H1 (cell line): Measurements from ENCODE around the gene SFXN1. TPM values are rescaled to one million over a fixed set of nuclear protein-coding genes. Genes with fewer than 3 reads are reported as not detected.

Experiments
- CTCF ChIA-PET: fragments of 300-600 bp; sonication (Branson Sonifier 250); formaldehyde crosslinking; loops from one replicate; lab custom pipeline; 2021; ENCODE audit not compliant: partially characterized antibody; lab: Charles Lee
- POLR2A ChIA-PET: fragments of 300-600 bp; sonication (Branson Sonifier 250); formaldehyde crosslinking; loops from one replicate; lab custom pipeline; 2021; ENCODE audit warnings: inconsistent platforms; ENCODE audit not compliant: partially characterized antibody; lab: Charles Lee
- DNase-seq, 2 experiments: peaks; one replicate each; pipeline versions ENCODE4 v3.0.0 to v3.0.0-alpha.2; 2010 to 2022; ENCODE audit warnings: low spot score in 2 of 2, low read depth in 1 of 2, mixed read lengths in 1 of 2
- FAIRE-seq: peaks from 2 replicates; lab custom pipeline; 2011; peaks lifted over from hg19 to GRCh38; lab: Jason Lieb, UNC
- H2AFZ ChIP-seq: 2 replicates; pipeline ENCODE4 v1.8.1; 2012; ENCODE audit warnings: low read length, inconsistent platforms
- H2AK5ac ChIP-seq: 2 replicates; pipeline ENCODE4 v1.6.1; 2013; ENCODE audit warnings: low read depth, low read length
- H2BK120ac ChIP-seq: replicated peaks from 2 replicates; pipeline ENCODE3; 2013; ENCODE audit warnings: low read depth, low read length, inconsistent platforms
- H2BK12ac ChIP-seq: 2 replicates; pipeline ENCODE4 v1.6.1; 2013; ENCODE audit warnings: low read depth, low read length
- H2BK15ac ChIP-seq: 2 replicates; pipeline ENCODE4 v1.6.1; 2013; ENCODE audit warnings: low read length
- H2BK20ac ChIP-seq: 2 replicates; pipeline ENCODE4 v1.6.1; 2013; ENCODE audit warnings: low read length
- H2BK5ac ChIP-seq: 2 replicates; pipeline ENCODE4 v1.6.1; 2013; ENCODE audit warnings: low read depth, low read length
- H3K14ac ChIP-seq: 2 replicates; pipeline ENCODE4 v1.6.1; 2013; ENCODE audit warnings: inconsistent platforms; ENCODE audit not compliant: insufficient read length
- H3K18ac ChIP-seq: 2 replicates; pipeline ENCODE4 v1.6.1; 2013; ENCODE audit warnings: low read length; ENCODE audit errors: extremely low read depth
- H3K23ac ChIP-seq: 2 replicates; pipeline ENCODE4 v1.6.1; 2013; ENCODE audit warnings: inconsistent platforms; ENCODE audit not compliant: insufficient read length
- H3K23me2 ChIP-seq: 2 replicates; pipeline ENCODE4 v1.6.1; 2013; ENCODE audit warnings: low read depth, low read length
- H3K27ac ChIP-seq: 2 replicates; pipeline ENCODE4 v1.6.1; 2011; ENCODE audit warnings: low read depth, low read length, inconsistent platforms
- H3K27me3 ChIP-seq, 4 experiments: replicated peaks in 1 of 4; 1 replicate in 1 of 4; 2 replicates in 3 of 4; pipeline versions ENCODE4 v1.6.1 to v1.8.1; 2011 to 2013; ENCODE audit warnings: low read length in 3 of 4, mild to moderate bottlenecking in 3 of 4, inconsistent platforms in 2 of 4, mixed read lengths in 2 of 4, moderate library complexity in 1 of 4; ENCODE audit not compliant: control insufficient read depth in 3 of 4, insufficient read depth in 3 of 4; ENCODE audit errors: extremely low read depth in 1 of 4
- H3K36me3 ChIP-seq, 4 experiments: 2 replicates each; pipeline versions ENCODE4 v1.6.1 to v1.8.1; 2011 to 2013; ENCODE audit warnings: mild to moderate bottlenecking in 4 of 4, low read length in 3 of 4, moderate library complexity in 2 of 4, control low read depth in 1 of 4, inconsistent platforms in 1 of 4; ENCODE audit not compliant: insufficient read depth in 4 of 4, control insufficient read depth in 2 of 4
- H3K4ac ChIP-seq: replicated peaks from 2 replicates; pipeline ENCODE3; 2013; ENCODE audit warnings: low read length, low read depth, mixed read lengths, inconsistent platforms; ENCODE audit not compliant: insufficient read length
- H3K4me1 ChIP-seq, 4 experiments: replicated peaks in 1 of 4; 1 replicate in 1 of 4; 2 replicates in 3 of 4; pipeline versions ENCODE4 v1.6.1 to v1.8.1; 2011 to 2013; ENCODE audit warnings: low read length in 3 of 4, inconsistent platforms in 2 of 4, mixed read lengths in 1 of 4; ENCODE audit not compliant: insufficient read depth in 4 of 4, control insufficient read depth in 3 of 4
- H3K4me2 ChIP-seq, 2 experiments: 2 replicates each; pipeline versions ENCODE4 v1.6.1 to v1.8.1; 2011 to 2013; ENCODE audit warnings: low read depth in 2 of 2, low read length in 2 of 2, control low read depth in 1 of 2, inconsistent platforms in 1 of 2, mild to moderate bottlenecking in 1 of 2; ENCODE audit not compliant: insufficient read depth in 1 of 2
- H3K4me3 ChIP-seq, 4 experiments: fragments of 200-600, 300-600 bp in 1 of 4; sonication (generic), shearing (Covaris generic), sonication (Bioruptor Twin) in 1 of 4; 2 replicates each; pipeline versions ENCODE4 v1.5.1 to v1.8.1; 2011 to 2016; ENCODE audit warnings: low read length in 4 of 4, low read depth in 3 of 4, control low read depth in 2 of 4, inconsistent platforms in 2 of 4, mild to moderate bottlenecking in 2 of 4, mixed read lengths in 1 of 4, moderate library complexity in 1 of 4; ENCODE audit not compliant: insufficient read depth in 2 of 4; ENCODE audit errors: extremely low read depth in 1 of 4
- H3K56ac ChIP-seq: replicated peaks from 2 replicates; pipeline ENCODE3; 2013; ENCODE audit warnings: low read depth, mild to moderate bottlenecking, mixed read lengths, low read length, inconsistent platforms; ENCODE audit not compliant: insufficient read length
- H3K79me1 ChIP-seq: 2 replicates; pipeline ENCODE4 v1.6.1; 2013; ENCODE audit warnings: low read depth, low read length, control low read depth
- H3K79me2 ChIP-seq, 2 experiments: 2 replicates each; pipeline versions ENCODE4 v1.6.1 to v1.8.1; 2012 to 2013; ENCODE audit warnings: low read length in 2 of 2, mild to moderate bottlenecking in 2 of 2, inconsistent platforms in 1 of 2; ENCODE audit not compliant: insufficient read depth in 2 of 2, control insufficient read depth in 1 of 2
- H3K9ac ChIP-seq, 4 experiments: replicated peaks in 1 of 4; 1 replicate in 1 of 4; 2 replicates in 3 of 4; pipeline versions ENCODE4 v1.6.1 to v1.8.1; 2011 to 2013; ENCODE audit warnings: low read depth in 3 of 4, low read length in 3 of 4, control low read depth in 2 of 4, mild to moderate bottlenecking in 2 of 4, moderate library complexity in 2 of 4, inconsistent platforms in 1 of 4; ENCODE audit errors: extremely low read depth in 1 of 4
- H3K9me3 ChIP-seq, 2 experiments: 2 replicates each; pipeline versions ENCODE4 v1.6.1 to v1.8.1; 2012 to 2013; ENCODE audit warnings: mild to moderate bottlenecking in 2 of 2, moderate library complexity in 2 of 2, control low read depth in 1 of 2, inconsistent platforms in 1 of 2, low read depth in 1 of 2, low read length in 1 of 2, mixed read lengths in 1 of 2; ENCODE audit not compliant: insufficient read depth in 2 of 2
- H4K20me1 ChIP-seq, 2 experiments: replicated peaks in 1 of 2; 2 replicates each; pipeline versions ENCODE3 to v1.8.1; 2011 to 2013; ENCODE audit warnings: inconsistent platforms in 2 of 2, low read length in 2 of 2, mild to moderate bottlenecking in 1 of 2; ENCODE audit not compliant: insufficient read depth in 2 of 2, control insufficient read depth in 1 of 2
- H4K5ac ChIP-seq: 2 replicates; pipeline ENCODE4 v1.6.1; 2013; ENCODE audit warnings: low read length, low read depth, mixed read lengths, inconsistent platforms; ENCODE audit not compliant: insufficient read length
- H4K8ac ChIP-seq: 2 replicates; pipeline ENCODE4 v1.8.0; 2013; ENCODE audit warnings: mild to moderate bottlenecking, moderate library complexity, low read length, inconsistent platforms; ENCODE audit not compliant: insufficient read depth; ENCODE audit errors: extremely low read depth
- H4K91ac ChIP-seq: replicated peaks from 2 replicates; pipeline ENCODE3; 2013; ENCODE audit warnings: low read length, mixed read lengths, inconsistent platforms; ENCODE audit not compliant: insufficient read length
- ASH2L ChIP-seq: fragments of 200-600, 300-600 bp; sonication (generic); IDR thresholded peaks from one replicate; pipeline ENCODE4 v1.7.1; 2017; ENCODE audit warnings: low read length
- EP300 ChIP-seq, 2 experiments: IDR thresholded peaks; 1 replicate in 1 of 2; 2 replicates in 1 of 2; pipeline ENCODE4 v1.6.1; 2011 to 2012; ENCODE audit warnings: low read depth in 2 of 2, low read length in 2 of 2, mild to moderate bottlenecking in 2 of 2, borderline replicate concordance in 1 of 2, inconsistent platforms in 1 of 2, moderate library complexity in 1 of 2
- SP1 ChIP-seq: IDR thresholded peaks from 2 replicates; pipeline ENCODE4 v1.6.1; 2011; ENCODE audit warnings: low read depth, low read length
- YY1 ChIP-seq: IDR thresholded peaks from 2 replicates; pipeline ENCODE4 v1.6.1; 2011; ENCODE audit warnings: low read depth, mild to moderate bottlenecking, low read length
- WGBS, 2 experiments: shearing (Covaris generic) in 1 of 2; methylation state at CpG; one replicate each; pipeline versions ENCODE4 v1.1.6 to v1.1.7; 2013 to 2015; ENCODE audit warnings: low lambda C conversion rate in 2 of 2, mixed read lengths in 2 of 2, inconsistent platforms in 1 of 2, low coverage in 1 of 2, missing lambda C conversion rate in 1 of 2; ENCODE audit not compliant: insufficient replicate concordance in 2 of 2, insufficient coverage in 1 of 2, insufficient read length in 1 of 2; ENCODE audit errors: extremely low coverage in 1 of 2, missing lambda C conversion rate in 1 of 2; 5-methylcytosine and 5-hydroxymethylcytosine counted together
- polyA plus RNA-seq, 7 experiments: library from polyadenylated mRNA; depleted of rRNA in 3 of 7; stranded (reverse) in 5 of 7; unstranded in 2 of 7; fragments of >200 nt in 5 of 7; fragments of 200-250 nt in 2 of 7; gene quantifications; 1 replicate in 5 of 7; 2 replicates in 1 of 7; 4 replicates in 1 of 7; pipeline versions ENCODE4 v1.2.1 to v1.2.3, GENCODE V29; 2011 to 2013; ENCODE audit warnings: missing spikeins in 2 of 7, mixed read lengths in 2 of 7
- total RNA-seq: library from RNA; stranded (reverse); fragmentation: NEBNext Ultra II Directional; extraction: Animal tissue kit (Norgen Biotek cat#: 25700); gene quantifications from 2 replicates; pipeline ENCODE4 v1.2.1, GENCODE V29; 2021
- TF ChIP-seq, protein P1 (sequence below): IDR thresholded peaks from 2 replicates; pipeline ENCODE4 v1.6.1; 2012; ENCODE audit warnings: low read length, inconsistent platforms
- TF ChIP-seq, protein P2 (sequence below): IDR thresholded peaks from 2 replicates; pipeline ENCODE4 v1.6.1; 2012; ENCODE audit warnings: inconsistent platforms

The SFXN1 gene
- total and polyA plus RNA-seq, 2 of the 8 experiments (the other 6 are each of a cell fraction or from before 2014, with no cell fraction given) = 72.7 to 97.6 TPM

DNA sequence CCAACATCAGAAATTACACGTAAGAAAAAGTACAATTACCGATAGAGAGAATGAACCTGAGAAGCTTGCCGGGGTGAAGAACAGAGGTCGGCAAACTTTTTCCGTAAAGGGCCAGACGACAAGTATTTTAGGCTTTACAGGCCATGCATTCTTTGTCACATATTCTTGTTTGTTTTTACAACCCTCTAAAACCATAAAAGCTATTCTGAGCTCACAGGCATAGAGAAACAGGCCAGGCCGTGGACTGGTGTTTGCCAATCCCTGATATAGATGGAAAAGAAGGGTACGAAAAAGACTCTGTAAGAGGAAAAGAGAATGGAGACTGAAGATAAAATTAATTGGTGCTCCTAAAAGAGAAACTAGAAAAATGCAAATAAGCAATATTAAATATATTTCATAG lies 15.4 kb downstream of the SFXN1 start:
- Histone ChIP-seq H3K23me2 (no peaks in the 10 kb centered on the region), H2BK12ac (no peak overlapping the region), H3K4ac (no peak overlapping the region), H2BK20ac (no peak overlapping the region), H2BK5ac (no peak overlapping the region), H3K79me2 (peaks cover 1 to 30% of the 10 kb centered on the region in 2 experiments; a peak in 3 of 4 replicates), H3K9ac (no peak overlapping the region), H3K14ac (no peak overlapping the region), H3K56ac (no peak overlapping the region), H2BK15ac (no peak overlapping the region), H3K27ac (no peak overlapping the region), H3K23ac (no peak overlapping the region), H3K36me3 (peaks cover 8 to 55% (median 28%) of the 10 kb centered on the region in 4 experiments), H3K4me2 (no peak overlapping the region), H3K4me1 (no peaks in the 10 kb centered on the region), H4K91ac (no peak overlapping the region), H3K18ac (no peak overlapping the region), H2AFZ (no peak overlapping the region), H3K79me1 (peaks cover 2% of the 10 kb centered on the region), H2AK5ac (no peak overlapping the region), H4K8ac (no peak overlapping the region), H3K4me3 (no peak overlapping the region), H2BK120ac (no peak overlapping the region), H3K9me3 (no peaks in the 10 kb centered on the region), H3K27me3 (no peaks in the 10 kb centered on the region), H4K5ac (no peak overlapping the region), H4K20me1 (peaks cover 7% of the 10 kb centered on the region in 2 experiments)
- FAIRE-seq (no peak), DNase-seq (no peak)
- WGBS, 2 experiments = 94% methylated on average over 8 of the region's 8 CpGs; no CpG with 5 or more reads in 1 of the 2 experiments
- POLR2A ChIA-PET = no interaction called here
- CTCF ChIA-PET = interaction anchor here (0.6 to 1.3 kb wide), 3 partner anchors 29 to 225 kb away, joined by 3 to 5 read pairs (median 3); no protein-coding TSS in a partner anchor
- TF ChIP-seq ASH2L (no peak), SP1 (no peak), YY1 (no peak), EP300 (IDR thresholded peaks at IDR 0.05; ENCODE audit: borderline replicate concordance in 1 of 2, low read depth in 2 of 2, low read length in 2 of 2) (no peak)
- TF ChIP-seq, protein P1, sequence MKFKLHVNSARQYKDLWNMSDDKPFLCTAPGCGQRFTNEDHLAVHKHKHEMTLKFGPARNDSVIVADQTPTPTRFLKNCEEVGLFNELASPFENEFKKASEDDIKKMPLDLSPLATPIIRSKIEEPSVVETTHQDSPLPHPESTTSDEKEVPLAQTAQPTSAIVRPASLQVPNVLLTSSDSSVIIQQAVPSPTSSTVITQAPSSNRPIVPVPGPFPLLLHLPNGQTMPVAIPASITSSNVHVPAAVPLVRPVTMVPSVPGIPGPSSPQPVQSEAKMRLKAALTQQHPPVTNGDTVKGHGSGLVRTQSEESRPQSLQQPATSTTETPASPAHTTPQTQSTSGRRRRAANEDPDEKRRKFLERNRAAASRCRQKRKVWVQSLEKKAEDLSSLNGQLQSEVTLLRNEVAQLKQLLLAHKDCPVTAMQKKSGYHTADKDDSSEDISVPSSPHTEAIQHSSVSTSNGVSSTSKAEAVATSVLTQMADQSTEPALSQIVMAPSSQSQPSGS = no peak
- TF ChIP-seq, protein P2, sequence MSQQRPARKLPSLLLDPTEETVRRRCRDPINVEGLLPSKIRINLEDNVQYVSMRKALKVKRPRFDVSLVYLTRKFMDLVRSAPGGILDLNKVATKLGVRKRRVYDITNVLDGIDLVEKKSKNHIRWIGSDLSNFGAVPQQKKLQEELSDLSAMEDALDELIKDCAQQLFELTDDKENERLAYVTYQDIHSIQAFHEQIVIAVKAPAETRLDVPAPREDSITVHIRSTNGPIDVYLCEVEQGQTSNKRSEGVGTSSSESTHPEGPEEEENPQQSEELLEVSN = no peak
